ENCODE measurements around the gene IMPA2. TPM values are rescaled to one million over a fixed set of nuclear protein-coding genes. Genes with fewer than 3 reads are reported as not detected.

The IMPA2 gene
- total and polyA plus RNA-seq, 2 of the 13 experiments (the other 11 are each of a cell fraction or from before 2014, with no cell fraction given), result 37.8 to 71.8 TPM

DNA sequence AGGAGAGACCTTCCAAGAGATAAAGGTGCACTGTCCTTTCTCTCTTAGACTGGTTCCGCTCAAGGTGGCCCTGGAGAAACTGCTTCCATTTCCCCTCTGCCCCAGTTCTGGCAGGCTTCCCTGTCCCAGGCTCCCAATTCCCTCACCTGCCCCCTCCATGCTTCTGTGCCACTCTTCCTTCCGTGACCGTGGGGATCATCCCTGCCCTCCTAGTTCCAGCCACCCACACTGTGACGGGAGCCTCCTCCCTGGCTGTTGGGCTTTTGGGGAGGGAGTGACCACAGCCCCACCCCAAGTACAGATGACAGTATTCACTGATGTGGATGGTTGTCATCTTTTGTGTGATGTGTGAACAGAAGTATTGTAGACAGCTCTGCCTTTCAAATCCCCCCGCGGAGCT is 2.8 kb downstream of the IMPA2 start:
- intact Hi-C loops (cut with micrococcal nuclease; ENCODE audit: unreplicated experiment), result no loop called here
- Histone ChIP-seq H3K4me1 (ENCODE audit: insufficient read depth, low read length) (peaks cover 69% of the 10 kb centered on the region), H3K4me3 (replicated peaks in 1 of 3; ENCODE audit: insufficient read depth in 1 of 3, low read depth in 2 of 3, low read length in 3 of 3) (peak overlapping the region in 1 of 3 experiments; percentile 79; a peak in 2 of 6 replicates), H3K9ac (ENCODE audit: insufficient read depth, low read depth, low read length) (peak overlapping the region; percentile 10; the same call in 1 of the 2 replicates), H3K36me3 (replicated peaks in 1 of 2; ENCODE audit: control insufficient read depth in 1 of 2, insufficient read depth in 2 of 2, low read length in 2 of 2) (peaks cover 0 to 5% of the 10 kb centered on the region in 2 experiments; a peak in 1 of 5 replicates), H3K27ac (ENCODE audit: extremely low read length, insufficient read depth, low read length) (peak overlapping the region; percentile 42), H3K27me3 (ENCODE audit: control insufficient read depth in 1 of 2, insufficient read depth in 2 of 2, low read length in 2 of 2) (no peaks in the 10 kb centered on the region), H3K4me2 (ENCODE audit: low read depth, low read length) (peak overlapping the region; percentile 87), H3K9me3 (ENCODE audit: low read length) (no peaks in the 10 kb centered on the region), H2AFZ (ENCODE audit: low read length) (no peak overlapping the region), H4K20me1 (ENCODE audit: insufficient read depth, low read length) (peaks cover 5% of the 10 kb centered on the region; the same call in 1 of the 2 replicates), H3K79me2 (ENCODE audit: insufficient read depth, low read length) (peaks cover 36% of the 10 kb centered on the region)
- DNase-seq (ENCODE audit: low spot score) (no peak), ATAC-seq (no peak), FAIRE-seq (no peak)
- in situ Hi-C loops (cut with HindIII; ENCODE audit: extremely low pct_ligation_motif_present, low pct_unique_long_range_greater_than_20kb), result no loop called here
- no TSS peak for BruUV-seq (replicated peaks)
- WGBS (ENCODE audit: low lambda C conversion rate), result 94% methylated on average over 6 of the region's 6 CpGs
- ChIA-PET POLR2A (interaction anchor here (4.6 to 5.8 kb wide), 2 partner anchors 11 to 37 kb away, joined by 69 to 328 read pairs; no protein-coding TSS in a partner anchor), CTCF (ENCODE audit: low intra/inter-chr PET ratio, low total read pairs) (no interaction called here)
- TF ChIP-seq POLR2AphosphoS5 (IDR thresholded peaks at IDR 0.05; ENCODE audit: low read depth, low read length) (0 out of 2 replicates have a peak, but pooled peaks have one; percentile 12), HOXA9 (CRISPR knock-in tag; IDR thresholded peaks at IDR 0.05; ENCODE audit: borderline replicate concordance) (no peak), ZNF350 (CRISPR knock-in tag; IDR thresholded peaks at IDR 0.05; ENCODE audit: borderline replicate concordance, low read depth) (0 out of 2 replicates have a peak, but pooled peaks have one; percentile 6), ARID5B (CRISPR knock-in tag; IDR thresholded peaks at IDR 0.05) (no peak), SALL1 (CRISPR knock-in tag; IDR thresholded peaks at IDR 0.05) (no peak), RAD51 (IDR thresholded peaks at IDR 0.05; ENCODE audit: borderline replicate concordance) (no peak), TOE1 (CRISPR knock-in tag; IDR thresholded peaks at IDR 0.05) (no peak)
- TF ChIP-seq, protein P1, sequence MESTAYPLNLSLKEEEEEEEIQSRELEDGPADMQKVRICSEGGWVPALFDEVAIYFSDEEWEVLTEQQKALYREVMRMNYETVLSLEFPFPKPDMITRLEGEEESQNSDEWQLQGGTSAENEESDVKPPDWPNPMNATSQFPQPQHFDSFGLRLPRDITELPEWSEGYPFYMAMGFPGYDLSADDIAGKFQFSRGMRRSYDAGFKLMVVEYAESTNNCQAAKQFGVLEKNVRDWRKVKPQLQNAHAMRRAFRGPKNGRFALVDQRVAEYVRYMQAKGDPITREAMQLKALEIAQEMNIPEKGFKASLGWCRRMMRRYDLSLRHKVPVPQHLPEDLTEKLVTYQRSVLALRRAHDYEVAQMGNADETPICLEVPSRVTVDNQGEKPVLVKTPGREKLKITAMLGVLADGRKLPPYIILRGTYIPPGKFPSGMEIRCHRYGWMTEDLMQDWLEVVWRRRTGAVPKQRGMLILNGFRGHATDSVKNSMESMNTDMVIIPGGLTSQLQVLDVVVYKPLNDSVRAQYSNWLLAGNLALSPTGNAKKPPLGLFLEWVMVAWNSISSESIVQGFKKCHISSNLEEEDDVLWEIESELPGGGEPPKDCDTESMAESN (CRISPR knock-in tag; conservative IDR thresholded peaks at IDR 0.05), result 0 out of 2 replicates have a peak, but pooled peaks have one; percentile 6
- TF ChIP-seq, protein P2, sequence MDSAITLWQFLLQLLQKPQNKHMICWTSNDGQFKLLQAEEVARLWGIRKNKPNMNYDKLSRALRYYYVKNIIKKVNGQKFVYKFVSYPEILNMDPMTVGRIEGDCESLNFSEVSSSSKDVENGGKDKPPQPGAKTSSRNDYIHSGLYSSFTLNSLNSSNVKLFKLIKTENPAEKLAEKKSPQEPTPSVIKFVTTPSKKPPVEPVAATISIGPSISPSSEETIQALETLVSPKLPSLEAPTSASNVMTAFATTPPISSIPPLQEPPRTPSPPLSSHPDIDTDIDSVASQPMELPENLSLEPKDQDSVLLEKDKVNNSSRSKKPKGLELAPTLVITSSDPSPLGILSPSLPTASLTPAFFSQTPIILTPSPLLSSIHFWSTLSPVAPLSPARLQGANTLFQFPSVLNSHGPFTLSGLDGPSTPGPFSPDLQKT (CRISPR knock-in tag; IDR thresholded peaks at IDR 0.05; ENCODE audit: borderline replicate concordance), result no peak

All from HepG2 (cell line).